ENCODE measurements around the gene NMNAT3. TPM values are rescaled to one million over a fixed set of nuclear protein-coding genes. Genes with fewer than 3 reads are reported as not detected.
A peak's percentile ranks its signal among the peaks of the same experiment; 100 is the strongest.

NMNAT3 gene
- total RNA-seq, 4 donors from 2014 or later = 9.5 to 17.2 (median 12.8) TPM

GRCh38 chr3:139679220-139679775, 1.5 kb upstream of the NMNAT3 start:
- intact Hi-C loops (cut with DNase I; ENCODE audit: low total_unique reads) (loop anchor here (5.0 to 10.0 kb wide), 2 partner anchors 284 to 1087 kb away; partner anchors contain the start of gene CEP70), in situ Hi-C loops (cut with MboI; ENCODE audit: low sequenced_read_pairs in 4 of 4) (no loop called here)
- no peak for DNase-seq
- no peaks in the 10 kb centered on the region for H3K36me3 ChIP-seq
- H3K27ac ChIP-seq = no peak overlapping the region
- peaks cover 9 to 16% of the 10 kb centered on the region in 2 donors for H3K4me1 ChIP-seq
- TF ChIP-seq CTCF (IDR thresholded peaks at IDR 0.05 in 4 of 5, conservative IDR thresholded peaks at IDR 0.05 in 1 of 5) (no peak), POLR2A (IDR thresholded peaks at IDR 0.05) (no peak)
- H3K4me3 ChIP-seq = no peak overlapping the region
- H3K27me3 ChIP-seq = no peaks in the 10 kb centered on the region
- ATAC-seq = no peak
- no peaks in the 10 kb centered on the region for H3K9me3 ChIP-seq

DNA sequence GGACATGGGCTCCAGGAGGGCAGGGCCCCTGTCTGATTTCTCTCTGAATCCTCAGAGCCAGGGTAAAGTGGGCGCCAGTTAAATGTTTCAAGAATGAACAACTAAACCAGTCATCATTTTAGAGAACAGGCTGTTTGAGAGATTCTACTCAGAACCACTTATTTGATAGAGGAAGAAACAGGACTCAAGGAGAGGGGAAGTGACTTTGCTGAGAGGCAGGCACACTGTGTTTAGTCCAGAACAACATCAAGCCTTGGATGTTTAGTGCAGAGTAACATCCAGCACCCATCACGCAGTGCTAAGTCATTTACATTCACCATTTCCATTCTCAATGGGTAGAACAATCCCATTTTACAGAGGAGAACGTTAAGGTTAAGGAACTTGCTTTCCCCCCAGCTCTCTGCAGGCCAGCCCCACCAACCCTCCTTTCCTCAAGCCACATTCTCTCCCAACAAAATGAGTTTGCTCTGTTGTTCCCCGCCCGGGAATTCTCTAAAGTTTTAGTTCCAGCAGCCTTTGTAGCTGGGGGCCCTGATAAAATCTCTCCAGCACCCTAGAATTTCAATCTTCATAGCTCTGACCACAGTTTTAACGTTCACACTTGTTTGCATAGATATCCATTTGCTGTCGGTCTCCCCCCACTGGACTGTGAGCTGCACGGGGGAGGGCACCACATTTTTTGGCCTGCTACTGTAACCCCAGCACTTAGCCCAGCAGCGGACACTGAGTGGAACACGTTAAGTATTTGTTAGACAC, 962 bp downstream of the NMNAT3 start:
- in situ Hi-C loops (cut with MboI; ENCODE audit: low sequenced_read_pairs in 4 of 4) (no loop called here), intact Hi-C loops (cut with DNase I; ENCODE audit: low total_unique reads) (loop anchor here (5.0 to 10.0 kb wide), 2 partner anchors 282 to 1085 kb away; partner anchors contain the start of gene CEP70)
- H3K4me1 ChIP-seq = peaks cover 9 to 16% of the 10 kb centered on the region in 2 donors
- H3K9me3 ChIP-seq = no peaks in the 10 kb centered on the region
- no peaks in the 10 kb centered on the region for H3K36me3 ChIP-seq
- H3K4me3 ChIP-seq = peak overlapping the region; percentile 90 to 98 (median 95)
- peak overlapping the region; percentile 87 to 92 (median 90) for H3K27ac ChIP-seq
- TF ChIP-seq POLR2A (IDR thresholded peaks at IDR 0.05) (no peak), CTCF (IDR thresholded peaks at IDR 0.05 in 4 of 5, conservative IDR thresholded peaks at IDR 0.05 in 1 of 5) (no peak)
- no peak for DNase-seq
- no peak for ATAC-seq
- H3K27me3 ChIP-seq = no peaks in the 10 kb centered on the region

GRCh38 chr3:139676108-139676507, 1.7 kb downstream of the NMNAT3 start:
- ATAC-seq = no peak
- peaks cover 9 to 16% of the 10 kb centered on the region in 2 donors for H3K4me1 ChIP-seq
- H3K27ac ChIP-seq = no peak overlapping the region
- no peaks in the 10 kb centered on the region for H3K9me3 ChIP-seq
- H3K4me3 ChIP-seq = no peak overlapping the region
- intact Hi-C loops (cut with DNase I; ENCODE audit: low total_unique reads) = loop anchor here (5.0 to 10.0 kb wide), 2 partner anchors 281 to 1084 kb away; partner anchors contain the start of gene CEP70
- no peaks in the 10 kb centered on the region for H3K36me3 ChIP-seq
- H3K27me3 ChIP-seq = no peaks in the 10 kb centered on the region
- TF ChIP-seq CTCF (IDR thresholded peaks at IDR 0.05 in 4 of 5, conservative IDR thresholded peaks at IDR 0.05 in 1 of 5) (no peak), POLR2A (IDR thresholded peaks at IDR 0.05) (no peak)
- DNase-seq = no peak
- in situ Hi-C loops (cut with MboI; ENCODE audit: low sequenced_read_pairs in 4 of 4) = no loop called here

DNA sequence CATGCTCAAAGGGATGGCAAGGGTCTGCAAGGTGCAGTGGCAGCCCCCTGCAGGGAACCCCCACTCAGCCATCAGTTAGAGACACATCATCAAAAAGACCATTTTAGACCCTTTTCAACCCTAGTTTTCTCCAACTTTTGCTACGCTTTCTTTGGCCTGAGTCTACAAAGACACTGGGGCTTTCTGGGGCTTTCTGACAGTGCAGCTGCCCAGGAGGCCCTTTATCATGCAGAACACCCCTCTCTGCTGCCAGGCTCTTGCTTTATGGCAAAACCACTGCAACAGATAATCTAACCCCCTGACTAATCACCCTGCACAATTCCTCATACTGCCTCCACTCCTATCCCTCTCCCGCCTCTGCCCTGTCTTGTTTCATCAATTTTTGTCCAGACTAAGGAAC, 2.4 kb downstream of the NMNAT3 start:
- intact Hi-C loops (cut with DNase I; ENCODE audit: low total_unique reads) (loop anchor here (5.0 to 10.0 kb wide), 2 partner anchors 281 to 1083 kb away; partner anchors contain the start of gene CEP70), in situ Hi-C loops (cut with MboI; ENCODE audit: low sequenced_read_pairs in 4 of 4) (no loop called here)
- ATAC-seq (no peak), DNase-seq (no peak)
- no peaks in the 10 kb centered on the region for H3K27me3 ChIP-seq
- TF ChIP-seq CTCF (IDR thresholded peaks at IDR 0.05 in 4 of 5, conservative IDR thresholded peaks at IDR 0.05 in 1 of 5) = no peak
- no peak for TF ChIP-seq POLR2A (IDR thresholded peaks at IDR 0.05)
- no peak overlapping the region for H3K27ac ChIP-seq
- no peaks in the 10 kb centered on the region for H3K36me3 ChIP-seq
- H3K9me3 ChIP-seq = no peaks in the 10 kb centered on the region
- no peak overlapping the region for H3K4me3 ChIP-seq
- peaks cover 15 to 16% of the 10 kb centered on the region in 2 donors for H3K4me1 ChIP-seq
